Middle frontal gyrus (tissue), 1 donor: Measurements from ENCODE around the gene SRCAP.
"Not testable (repeated sequence)": the region's sequence is repeated elsewhere in the genome, so short reads cannot be mapped to it uniquely, and the experiment has no call there.

Source experiments
- DNase-seq: peaks from one replicate; pipeline ENCODE4 v3.0.0-alpha.2; 2015; ENCODE audit warnings: low spot score; ENCODE audit errors: extremely low spot score

Gene SRCAP

GRCh38 chr16:30698139-30698815, 694 bp upstream of the SRCAP start:
- peak; percentile 58 for DNase-seq

- no peak for DNase-seq
These were observed 686 bp downstream of the SRCAP start for GRCh38 chr16:30699615-30700099.

- no peak for DNase-seq
These were observed 1.5 kb downstream of the SRCAP start for GRCh38 chr16:30700491-30700890.

GRCh38 chr16:30700971-30701370, 2.0 kb downstream of the SRCAP start:
- DNase-seq = no peak

- not testable (repeated sequence) for DNase-seq
These were observed 4.1 kb downstream of the SRCAP start for GRCh38 chr16:30703071-30703470.

GRCh38 chr16:30703971-30704370, 5.0 kb downstream of the SRCAP start:
- DNase-seq = no peak

GRCh38 chr16:30706046-30706445, 7.1 kb downstream of the SRCAP start:
- DNase-seq = no peak

- no peak for DNase-seq
These were observed 12.0 kb downstream of the SRCAP start for GRCh38 chr16:30710971-30711370.

- DNase-seq = no peak
These were observed 12.7 kb downstream of the SRCAP start for GRCh38 chr16:30711712-30712111.

- no peak for DNase-seq
These were observed 16.9 kb downstream of the SRCAP start for GRCh38 chr16:30715750-30716445.

- DNase-seq = no peak
These were observed 21.1 kb downstream of the SRCAP start for GRCh38 chr16:30720086-30720485.

- no peak for DNase-seq
These were observed 21.7 kb downstream of the SRCAP start for GRCh38 chr16:30720694-30721093.

- DNase-seq = no peak
These were observed 22.2 kb downstream of the SRCAP start for GRCh38 chr16:30721167-30721566.

- DNase-seq = no peak
These were observed 22.6 kb downstream of the SRCAP start for GRCh38 chr16:30721606-30722005.

- DNase-seq = no peak
These were observed 23.5 kb downstream of the SRCAP start for GRCh38 chr16:30722443-30722842.

GRCh38 chr16:30722916-30723315, 23.9 kb downstream of the SRCAP start:
- DNase-seq = no peak

GRCh38 chr16:30723725-30724355, 24.9 kb downstream of the SRCAP start:
- DNase-seq = no peak

- no peak for DNase-seq
These were observed 25.9 kb downstream of the SRCAP start for GRCh38 chr16:30724641-30725417.

GRCh38 chr16:30725418-30725792, 26.4 kb downstream of the SRCAP start:
- no peak for DNase-seq

- no peak for DNase-seq
These were observed 29.4 kb downstream of the SRCAP start for GRCh38 chr16:30728321-30728720.

- DNase-seq = no peak
These were observed 30.1 kb downstream of the SRCAP start for GRCh38 chr16:30728899-30729672.
